Endothelial cell (in vitro differentiated cells): Measurements from ENCODE around the gene MICU2. TPM values are rescaled to one million over a fixed set of nuclear protein-coding genes. Genes with fewer than 3 reads are reported as not detected.

Experiments
- DNase-seq: peaks from one replicate; pipeline ENCODE4 v3.0.0; 2021; ENCODE audit warnings: low spot score
- H3K27ac Mint-ChIP-seq: one replicate; pipeline ENCODE4 v1.8.0; 2021; ENCODE audit warnings: mixed read lengths, inconsistent platforms; ENCODE audit not compliant: unreplicated experiment
- H3K27me3 Mint-ChIP-seq: one replicate; pipeline ENCODE4 v1.8.0; 2021; ENCODE audit warnings: mild to moderate bottlenecking, moderate library complexity, mixed read lengths, inconsistent platforms; ENCODE audit not compliant: unreplicated experiment
- H3K36me3 Mint-ChIP-seq: one replicate; pipeline ENCODE4 v1.8.0; 2021; ENCODE audit warnings: mild to moderate bottlenecking, low read depth, mixed read lengths, inconsistent platforms; ENCODE audit not compliant: unreplicated experiment
- H3K4me1 Mint-ChIP-seq: one replicate; pipeline ENCODE4 v1.8.0; 2021; ENCODE audit warnings: mild to moderate bottlenecking, mixed read lengths, inconsistent platforms; ENCODE audit not compliant: unreplicated experiment
- H3K4me3 Mint-ChIP-seq: one replicate; pipeline ENCODE4 v1.8.0; 2021; ENCODE audit warnings: mild to moderate bottlenecking, mixed read lengths, inconsistent platforms; ENCODE audit not compliant: unreplicated experiment
- H3K9me3 Mint-ChIP-seq: one replicate; pipeline ENCODE4 v1.8.0; 2021; ENCODE audit warnings: mixed read lengths, inconsistent platforms; ENCODE audit not compliant: unreplicated experiment
- CTCF ChIP-seq: fragments of 200-600 bp; sonication (generic); IDR thresholded peaks from one replicate; pipeline ENCODE4 v1.5.0; 2021; ENCODE audit warnings: antibody characterized with exemption; ENCODE audit not compliant: unreplicated experiment
- total RNA-seq: library from RNA; stranded (reverse); fragmentation: NEBNext Ultra II Directional; extraction: Animal tissue kit (Norgen Biotek cat#: 25700); gene quantifications from one replicate; pipeline ENCODE4 v1.2.1, GENCODE V29; 2021; ENCODE audit not compliant: unreplicated experiment

Gene MICU2
- total RNA-seq, 1 donor from 2014 or later = 22.3 TPM

DNA sequence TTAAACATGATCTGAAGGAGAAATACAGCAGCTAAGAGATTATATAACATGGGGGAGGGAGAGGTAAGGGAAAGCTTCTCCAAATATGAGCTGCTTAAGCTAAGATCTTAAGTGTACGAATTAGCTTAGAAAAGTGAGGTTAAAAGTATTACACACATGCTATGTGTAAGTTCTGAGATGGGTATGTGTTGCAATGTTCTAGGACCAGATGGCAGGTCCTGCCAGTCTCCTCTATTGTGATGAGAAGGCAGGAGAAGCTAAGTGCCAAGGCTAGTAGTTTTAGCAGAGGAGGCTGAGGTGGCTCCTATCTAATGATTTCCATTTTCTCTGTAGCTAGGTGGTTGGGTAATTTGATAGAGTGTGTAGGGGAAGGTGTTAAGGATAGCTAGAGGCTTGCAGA, 57.6 kb downstream of the MICU2 start:
- no peak for DNase-seq
- H3K4me1 Mint-ChIP-seq = no peaks in the 10 kb centered on the region
- H3K27ac Mint-ChIP-seq = no peak overlapping the region
- H3K36me3 Mint-ChIP-seq = no peaks in the 10 kb centered on the region
- TF ChIP-seq CTCF = no peak
- no peak overlapping the region for H3K4me3 Mint-ChIP-seq
- peaks cover 2% of the 10 kb centered on the region for H3K27me3 Mint-ChIP-seq
- H3K9me3 Mint-ChIP-seq = no peaks in the 10 kb centered on the region

- Mint-ChIP-seq H3K27me3 (peaks cover 2% of the 10 kb centered on the region), H3K36me3 (no peaks in the 10 kb centered on the region), H3K9me3 (no peaks in the 10 kb centered on the region), H3K4me3 (no peak overlapping the region), H3K4me1 (no peaks in the 10 kb centered on the region), H3K27ac (no peak overlapping the region)
- no peak for DNase-seq
- TF ChIP-seq CTCF = no peak
Observed at GRCh38 chr13:21544515-21544914, 59.5 kb downstream of the MICU2 start.

GRCh38 chr13:21542563-21542962, 61.4 kb downstream of the MICU2 start:
- H3K27ac Mint-ChIP-seq = no peak overlapping the region
- H3K27me3 Mint-ChIP-seq = peaks cover 5% of the 10 kb centered on the region
- no peak for TF ChIP-seq CTCF
- H3K9me3 Mint-ChIP-seq = no peaks in the 10 kb centered on the region
- no peak for DNase-seq
- no peak overlapping the region for H3K4me3 Mint-ChIP-seq
- peaks cover 4% of the 10 kb centered on the region for H3K4me1 Mint-ChIP-seq
- H3K36me3 Mint-ChIP-seq = peaks cover 9% of the 10 kb centered on the region

- peaks cover 9% of the 10 kb centered on the region for H3K36me3 Mint-ChIP-seq
- H3K4me1 Mint-ChIP-seq = peaks cover 4% of the 10 kb centered on the region
- H3K9me3 Mint-ChIP-seq = no peaks in the 10 kb centered on the region
- H3K27me3 Mint-ChIP-seq = peaks cover 5% of the 10 kb centered on the region
- H3K4me3 Mint-ChIP-seq = no peak overlapping the region
- no peak for DNase-seq
- no peak overlapping the region for H3K27ac Mint-ChIP-seq
- TF ChIP-seq CTCF = no peak
Observed at GRCh38 chr13:21541980-21542379, 62.0 kb downstream of the MICU2 start.

DNA sequence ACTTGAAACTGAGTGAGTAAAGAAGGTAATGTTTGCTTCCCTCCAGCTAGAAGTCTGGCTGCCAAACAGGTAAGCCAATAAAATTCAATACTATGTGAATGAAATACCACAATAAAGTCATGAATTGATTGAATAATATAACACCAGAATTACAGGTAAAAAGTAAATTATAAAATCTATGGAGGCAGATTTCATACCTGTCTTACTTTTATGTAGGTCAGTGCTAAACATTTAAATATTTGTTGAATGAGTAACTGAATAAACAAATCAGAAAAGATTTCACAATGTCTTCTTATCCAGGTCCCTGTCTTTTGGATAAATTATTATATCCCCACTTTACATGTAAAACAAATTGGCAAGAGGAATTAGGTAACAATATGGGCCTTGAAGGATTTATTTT, 62.7 kb downstream of the MICU2 start:
- TF ChIP-seq CTCF = no peak
- Mint-ChIP-seq H3K27ac (no peak overlapping the region), H3K27me3 (peaks cover 5% of the 10 kb centered on the region), H3K9me3 (no peaks in the 10 kb centered on the region), H3K4me1 (peaks cover 4% of the 10 kb centered on the region), H3K4me3 (no peak overlapping the region), H3K36me3 (peaks cover 9% of the 10 kb centered on the region)
- DNase-seq = no peak
